GM18517 (cell line): ENCODE results near the gene FAM237B.
A peak's percentile ranks its signal among the peaks of the same experiment; 100 is the strongest.
"Not testable (repeated sequence)": the region's sequence is repeated elsewhere in the genome, so short reads cannot be mapped to it uniquely, and the experiment has no call there.

Experiments
- ATAC-seq: cut with Tn5 transposase; IDR thresholded peaks from one replicate; pipeline ENCODE4 v1.9.1; 2021; ENCODE audit warnings: mild to moderate bottlenecking, moderate library complexity; ENCODE audit not compliant: unreplicated experiment

FAM237B gene

GRCh38 chr7:90320801-90321494, at the start of gene FAM237B:
Gene FAM237B (minus strand): TSS chr7:90321304. CDS start chr7:90319748, 1,556 bp downstream.
- no peak for ATAC-seq

GRCh38 chr7:90351987-90352386, 30.9 kb upstream of the FAM237B start:
- no peak for ATAC-seq

GRCh38 chr7:90350032-90350431, 28.9 kb upstream of the FAM237B start:
- ATAC-seq, result not testable (repeated sequence)

DNA sequence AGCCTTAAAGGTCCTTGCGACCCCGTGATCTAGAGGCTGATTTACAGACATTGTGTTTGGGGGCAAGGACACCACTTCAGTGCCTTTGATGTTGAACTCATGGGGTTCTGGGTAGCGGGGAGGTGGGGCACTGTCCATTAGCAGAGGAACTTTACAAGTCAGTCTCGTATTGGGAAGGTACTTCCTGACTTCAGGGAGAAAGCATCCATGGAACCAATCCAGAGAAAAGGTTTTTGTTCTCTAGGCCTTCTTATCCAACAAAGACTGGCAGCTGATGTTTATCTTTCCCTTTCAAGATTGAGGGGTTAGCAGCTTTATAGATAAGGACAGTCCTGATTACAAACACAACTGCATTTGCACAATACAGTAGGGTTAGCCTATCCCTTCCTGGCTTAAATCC, 28.2 kb upstream of the FAM237B start:
- no peak for ATAC-seq

- no peak for ATAC-seq
These were observed 26.7 kb upstream of the FAM237B start for GRCh38 chr7:90347759-90348158.

GRCh38 chr7:90346336-90347125, 25.4 kb upstream of the FAM237B start, which contains the start of gene GTPBP10:
Gene GTPBP10 (plus strand): TSS chr7:90346716. CDS start chr7:90346742, 26 bp downstream.
- ATAC-seq, result peak; percentile 95

- peak; percentile 12 for ATAC-seq
These were observed 24.7 kb upstream of the FAM237B start for GRCh38 chr7:90345595-90346335.

DNA sequence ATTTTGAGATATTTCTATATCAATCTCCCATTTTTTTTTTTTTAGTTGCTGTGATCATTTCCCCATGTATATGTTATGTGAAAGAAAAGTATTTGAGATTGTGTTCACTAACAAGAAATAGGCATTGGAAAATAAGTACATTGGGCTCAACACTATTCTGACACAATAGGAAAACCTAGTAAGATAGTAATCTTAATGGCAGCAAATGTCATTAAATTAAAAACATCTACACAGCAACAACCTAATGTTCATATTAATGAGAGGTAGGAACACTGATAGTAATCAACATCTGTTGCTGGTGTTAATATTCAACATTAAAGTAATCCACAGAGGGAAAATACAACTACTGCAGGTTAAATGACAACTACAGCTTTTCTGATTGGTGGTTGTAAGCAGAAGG, 23.9 kb upstream of the FAM237B start:
- ATAC-seq, result no peak

DNA sequence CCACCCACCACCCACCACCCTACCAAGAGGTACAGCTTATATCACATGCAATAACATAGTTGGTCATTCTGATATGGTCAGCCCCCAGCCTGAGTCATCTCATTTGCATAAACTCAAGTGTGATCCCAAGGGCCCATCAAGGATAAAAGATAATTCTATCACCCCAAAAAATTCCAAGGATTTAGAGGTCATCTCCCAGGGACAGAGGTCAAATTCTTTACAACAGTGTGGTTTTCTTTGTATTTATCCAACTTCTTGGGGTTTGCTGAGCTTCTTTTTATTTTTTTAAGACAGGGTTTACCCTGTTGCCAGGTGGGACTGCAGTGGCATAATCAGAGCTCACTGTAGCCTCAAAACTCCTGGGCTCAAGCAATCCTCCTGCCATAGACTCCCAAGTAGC, 16.0 kb upstream of the FAM237B start:
- ATAC-seq, result no peak

DNA sequence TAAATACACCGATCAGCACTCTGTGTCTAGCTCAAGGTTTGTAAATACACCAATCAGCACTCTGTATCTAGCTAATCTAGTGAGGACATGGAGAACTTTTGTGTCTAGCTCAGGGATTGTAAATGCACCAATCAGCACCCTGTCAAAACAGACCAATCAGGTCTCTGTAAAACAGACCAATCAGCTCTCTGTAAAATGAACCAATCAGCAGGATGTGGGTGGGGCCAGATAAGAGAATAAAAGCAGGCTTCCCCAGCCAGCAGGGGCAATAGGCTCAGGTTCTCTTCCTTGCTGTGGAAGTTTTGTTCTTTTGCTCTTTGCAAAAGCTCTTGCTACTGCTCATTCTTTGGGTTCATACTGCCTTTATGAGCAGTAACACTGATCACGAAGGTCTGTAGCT, 13.8 kb upstream of the FAM237B start:
- not testable (repeated sequence) for ATAC-seq

- ATAC-seq, result no peak
These were observed 13.2 kb upstream of the FAM237B start for GRCh38 chr7:90334193-90334843.

DNA sequence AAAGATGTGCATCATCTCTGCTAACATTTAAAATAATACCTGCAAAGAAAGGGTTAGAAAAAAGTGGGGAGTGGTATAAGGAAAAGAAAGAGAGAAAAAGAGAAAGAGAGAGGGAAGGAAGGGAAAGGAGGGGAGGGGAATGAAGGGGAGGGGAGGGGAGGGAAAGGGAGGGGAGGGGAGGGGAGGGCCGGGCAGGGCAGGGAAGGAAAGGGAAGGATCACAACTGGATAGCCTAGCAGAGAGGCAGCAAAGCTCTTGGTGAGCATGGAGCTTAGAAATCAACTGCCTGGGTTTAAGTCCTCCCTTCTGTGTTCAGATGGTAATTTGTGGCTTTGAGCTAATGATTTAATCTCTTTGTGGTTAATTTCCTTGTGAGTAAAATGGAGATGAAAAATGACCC, 5.4 kb upstream of the FAM237B start:
- no peak for ATAC-seq

DNA sequence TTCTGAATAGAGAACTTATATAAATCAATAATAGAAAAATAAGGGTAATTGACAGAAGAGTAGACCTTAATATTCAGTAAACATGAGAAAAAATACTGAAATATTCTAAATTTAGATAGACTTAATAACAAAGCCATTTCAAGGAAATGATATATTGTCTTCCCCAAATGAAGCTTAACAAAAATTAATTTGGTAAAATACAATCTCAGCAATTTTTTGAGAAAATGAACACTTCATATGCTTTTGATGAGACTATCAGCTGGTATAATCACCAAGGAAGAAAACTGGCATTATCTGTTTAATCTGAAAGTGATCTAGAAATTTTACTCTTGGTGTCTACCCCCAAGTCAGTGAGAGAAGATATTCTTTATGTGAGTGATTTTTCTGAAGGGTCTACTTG, 1.7 kb upstream of the FAM237B start:
- no peak for ATAC-seq

- ATAC-seq, result no peak
These were observed 695 bp downstream of the FAM237B start for GRCh38 chr7:90320418-90320800.

GRCh38 chr7:90320014-90320413, 1.1 kb downstream of the FAM237B start:
- ATAC-seq, result no peak

GRCh38 chr7:90313907-90314306, 7.2 kb downstream of the FAM237B start:
- ATAC-seq, result no peak

DNA sequence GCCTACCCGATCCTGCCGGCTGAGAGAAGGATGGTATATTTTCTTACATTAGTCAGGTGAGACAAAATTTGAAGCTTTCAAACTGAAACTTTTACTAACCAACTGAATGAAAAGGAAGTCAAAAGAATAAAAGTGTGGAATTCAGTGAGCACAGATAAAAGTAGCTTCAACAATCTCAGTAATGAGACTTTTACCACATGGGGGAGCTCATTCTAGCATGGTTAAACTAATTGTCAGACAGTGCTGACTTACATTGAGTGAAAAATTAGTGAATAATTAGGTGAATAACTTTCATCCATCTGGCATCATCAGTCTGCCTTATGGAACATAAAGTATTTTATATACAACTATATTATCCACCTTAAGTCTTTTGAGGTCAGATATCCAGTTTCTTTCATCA, 8.4 kb downstream of the FAM237B start:
- ATAC-seq, result no peak

GRCh38 chr7:90311175-90311574, 9.9 kb downstream of the FAM237B start:
- ATAC-seq, result no peak

DNA sequence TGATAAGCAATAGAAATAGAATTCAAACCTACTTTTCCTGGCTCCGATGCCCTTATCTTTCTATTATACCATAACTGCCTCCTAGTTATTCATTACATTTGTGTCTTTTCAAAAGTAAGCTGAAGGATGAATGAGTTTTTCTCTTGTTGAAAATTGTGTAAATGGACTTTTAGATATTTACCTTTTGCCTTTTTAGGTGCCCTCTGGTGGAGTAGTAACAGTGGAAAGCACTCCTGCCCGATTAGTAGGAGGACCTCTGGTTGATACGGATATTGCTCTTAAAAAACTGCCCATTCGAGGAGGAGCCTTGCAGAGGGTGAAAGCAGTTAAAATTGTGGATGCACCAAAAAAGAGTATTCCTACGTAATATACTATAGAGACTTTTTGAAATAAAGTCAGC, 11.2 kb downstream of the FAM237B start:
- ATAC-seq, result no peak

DNA sequence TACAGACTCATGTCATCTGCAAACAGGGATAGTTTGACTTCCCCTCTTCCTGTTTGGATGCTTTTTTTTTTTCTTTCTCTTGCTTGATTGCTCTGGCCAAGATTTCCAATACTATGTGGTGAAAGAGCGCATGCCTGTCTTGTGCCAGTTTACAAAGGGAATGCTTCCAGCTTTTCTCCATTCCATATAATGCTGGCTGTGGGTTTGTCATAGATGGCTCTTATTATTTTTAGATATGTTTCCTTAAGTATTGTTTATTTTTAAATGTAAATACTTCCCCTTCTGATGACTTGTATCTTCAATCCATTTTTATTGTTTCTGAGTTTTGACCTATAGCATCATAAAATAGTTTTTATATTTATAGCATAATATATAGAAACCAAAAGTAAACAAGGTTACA, 17.9 kb downstream of the FAM237B start:
- ATAC-seq, result no peak
